Glutamatergic neuron (in vitro differentiated cells): Measurements from ENCODE around the gene KRT78. TPM values are rescaled to one million over a fixed set of nuclear protein-coding genes. Genes with fewer than 3 reads are reported as not detected.

ENCODE experiments used
- DNase-seq: peaks from one replicate; pipeline ENCODE4 v3.0.0; 2022
- H3K27ac Mint-ChIP-seq: one replicate; pipeline ENCODE4 v1.8.0; 2020; ENCODE audit warnings: mild to moderate bottlenecking, mixed read lengths, inconsistent platforms; ENCODE audit not compliant: unreplicated experiment
- H3K27me3 Mint-ChIP-seq: one replicate; pipeline ENCODE4 v1.8.0; 2020; ENCODE audit warnings: mild to moderate bottlenecking, moderate library complexity, mixed read lengths, inconsistent platforms; ENCODE audit not compliant: unreplicated experiment
- H3K36me3 Mint-ChIP-seq: one replicate; pipeline ENCODE4 v1.8.0; 2020; ENCODE audit warnings: mild to moderate bottlenecking, mixed read lengths, inconsistent platforms; ENCODE audit not compliant: unreplicated experiment
- H3K4me1 Mint-ChIP-seq: one replicate; pipeline ENCODE4 v1.8.0; 2020; ENCODE audit warnings: mild to moderate bottlenecking, low read depth, mixed read lengths, inconsistent platforms; ENCODE audit not compliant: unreplicated experiment
- H3K4me3 Mint-ChIP-seq: one replicate; pipeline ENCODE4 v1.8.0; 2020; ENCODE audit warnings: mild to moderate bottlenecking, mixed read lengths, inconsistent platforms; ENCODE audit not compliant: unreplicated experiment
- H3K9me3 Mint-ChIP-seq: one replicate; pipeline ENCODE4 v1.8.0; 2020; ENCODE audit warnings: mild to moderate bottlenecking, moderate library complexity, mixed read lengths, inconsistent platforms; ENCODE audit not compliant: unreplicated experiment
- total RNA-seq: library from RNA; stranded (reverse); fragmentation: NEBNext Ultra II Directional; extraction: Animal tissue kit (Norgen Biotek cat#: 25700); gene quantifications from one replicate; pipeline ENCODE4 v1.2.1, GENCODE V29; 2021; ENCODE audit not compliant: unreplicated experiment
- TF ChIP-seq, protein P1 (sequence below): fragments of 200-600 bp; sonication (generic); IDR thresholded peaks from one replicate; pipeline ENCODE4 v1.5.0; 2021; ENCODE audit not compliant: partially characterized antibody, unreplicated experiment

KRT78 gene
- total RNA-seq, 1 donor from 2014 or later = not detected

DNA sequence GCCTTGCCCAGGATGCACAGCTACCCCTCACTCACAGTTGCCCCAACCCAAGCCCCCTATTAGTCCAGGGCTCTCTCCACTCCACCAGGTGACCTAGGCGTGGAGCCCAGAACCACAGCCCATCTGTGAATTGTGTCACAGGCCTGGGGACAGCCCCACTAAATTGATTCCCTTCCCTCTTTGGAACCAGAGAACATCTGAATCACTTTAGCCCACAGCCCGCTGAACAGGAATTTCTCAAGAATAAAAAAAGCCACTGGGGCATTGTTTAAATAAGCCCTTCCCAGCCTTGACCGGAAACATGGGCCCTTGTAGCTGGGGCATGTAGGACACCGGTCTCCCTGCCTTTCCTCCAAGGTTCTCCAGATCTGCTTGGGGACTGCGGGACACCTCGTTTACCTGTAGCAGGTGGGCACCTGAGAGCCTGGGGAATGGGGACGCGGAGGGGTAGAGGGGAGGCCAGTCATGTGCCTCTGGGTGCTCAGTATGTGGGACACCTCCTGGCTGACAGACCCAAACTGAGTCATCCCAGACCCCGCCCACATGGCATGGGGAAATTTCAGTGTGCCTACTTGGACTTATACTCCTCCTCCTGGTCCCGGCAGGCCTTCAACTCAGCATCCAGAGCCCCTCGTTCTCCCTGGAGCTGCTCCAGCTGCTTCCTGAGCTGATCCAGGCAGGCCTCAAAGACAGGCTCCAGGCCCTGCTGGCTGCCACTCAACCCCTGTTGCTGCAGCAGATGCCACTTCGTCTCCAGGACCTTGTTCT is 1.3 kb downstream of the KRT78 start:
- Mint-ChIP-seq H3K27me3 (peaks cover 1% of the 10 kb centered on the region), H3K9me3 (peaks cover 5% of the 10 kb centered on the region), H3K4me3 (no peak overlapping the region), H3K27ac (no peak overlapping the region), H3K4me1 (no peaks in the 10 kb centered on the region), H3K36me3 (no peaks in the 10 kb centered on the region)
- no peak for DNase-seq
- TF ChIP-seq, protein P1, sequence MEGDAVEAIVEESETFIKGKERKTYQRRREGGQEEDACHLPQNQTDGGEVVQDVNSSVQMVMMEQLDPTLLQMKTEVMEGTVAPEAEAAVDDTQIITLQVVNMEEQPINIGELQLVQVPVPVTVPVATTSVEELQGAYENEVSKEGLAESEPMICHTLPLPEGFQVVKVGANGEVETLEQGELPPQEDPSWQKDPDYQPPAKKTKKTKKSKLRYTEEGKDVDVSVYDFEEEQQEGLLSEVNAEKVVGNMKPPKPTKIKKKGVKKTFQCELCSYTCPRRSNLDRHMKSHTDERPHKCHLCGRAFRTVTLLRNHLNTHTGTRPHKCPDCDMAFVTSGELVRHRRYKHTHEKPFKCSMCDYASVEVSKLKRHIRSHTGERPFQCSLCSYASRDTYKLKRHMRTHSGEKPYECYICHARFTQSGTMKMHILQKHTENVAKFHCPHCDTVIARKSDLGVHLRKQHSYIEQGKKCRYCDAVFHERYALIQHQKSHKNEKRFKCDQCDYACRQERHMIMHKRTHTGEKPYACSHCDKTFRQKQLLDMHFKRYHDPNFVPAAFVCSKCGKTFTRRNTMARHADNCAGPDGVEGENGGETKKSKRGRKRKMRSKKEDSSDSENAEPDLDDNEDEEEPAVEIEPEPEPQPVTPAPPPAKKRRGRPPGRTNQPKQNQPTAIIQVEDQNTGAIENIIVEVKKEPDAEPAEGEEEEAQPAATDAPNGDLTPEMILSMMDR = no peak

DNA sequence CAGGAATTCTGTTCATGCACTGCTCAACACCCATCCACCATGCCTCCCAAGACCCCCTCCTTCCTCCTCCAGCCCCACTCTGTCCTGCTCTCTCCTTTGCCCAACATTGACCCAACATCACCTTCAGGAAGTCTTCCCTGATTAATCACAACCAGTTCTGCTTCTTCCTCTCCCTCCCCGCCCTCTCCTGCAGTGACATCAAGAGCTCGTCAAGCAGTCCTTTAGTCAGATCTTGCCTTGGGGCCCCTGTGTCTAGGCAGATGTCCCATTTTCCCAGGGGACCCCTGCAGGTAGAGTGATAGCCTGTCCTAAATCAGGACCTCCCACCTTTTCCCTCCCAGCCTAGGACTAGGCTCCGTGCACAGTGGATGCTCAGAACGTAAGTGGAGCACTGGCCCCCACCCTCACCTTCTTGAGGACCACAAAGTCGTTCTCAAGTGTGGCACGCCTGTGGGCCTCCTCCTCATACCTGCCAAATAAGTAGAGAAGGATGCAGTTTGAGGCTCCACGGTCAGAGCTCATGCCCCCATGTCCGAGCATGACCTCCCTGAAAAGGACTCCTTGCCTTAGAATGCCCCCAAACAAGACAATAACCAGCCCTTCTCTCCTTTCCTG is 2.3 kb downstream of the KRT78 start:
- Mint-ChIP-seq H3K4me1 (no peaks in the 10 kb centered on the region), H3K36me3 (no peaks in the 10 kb centered on the region), H3K27me3 (peaks cover 1% of the 10 kb centered on the region), H3K9me3 (peaks cover 5% of the 10 kb centered on the region), H3K27ac (no peak overlapping the region), H3K4me3 (no peak overlapping the region)
- TF ChIP-seq, protein P1 = no peak
- no peak for DNase-seq

DNA sequence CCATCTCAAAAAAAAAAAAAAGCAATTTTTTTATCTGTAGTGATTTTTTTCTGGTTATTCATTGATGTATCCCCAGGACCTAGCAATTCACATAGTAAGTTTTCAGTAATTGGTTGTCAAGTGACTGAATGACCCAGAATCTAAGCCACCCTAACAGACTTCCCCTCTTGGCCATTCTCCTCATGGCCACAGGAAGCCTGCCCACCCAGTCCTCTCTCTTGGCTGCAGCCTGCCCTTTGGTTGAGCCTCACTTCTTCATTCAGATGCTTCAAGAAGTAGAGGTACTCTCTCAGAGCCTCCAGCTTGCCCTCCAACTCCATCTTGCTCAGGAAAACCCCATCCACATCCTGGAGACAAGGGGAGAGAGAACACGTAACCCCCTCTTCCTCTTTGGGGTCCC is 2.8 kb downstream of the KRT78 start:
- TF ChIP-seq, protein P1 = no peak
- Mint-ChIP-seq H3K36me3 (no peaks in the 10 kb centered on the region), H3K4me1 (no peaks in the 10 kb centered on the region), H3K27me3 (peaks cover 1% of the 10 kb centered on the region), H3K27ac (no peak overlapping the region), H3K4me3 (no peak overlapping the region), H3K9me3 (peaks cover 5% of the 10 kb centered on the region)
- DNase-seq = no peak

DNA sequence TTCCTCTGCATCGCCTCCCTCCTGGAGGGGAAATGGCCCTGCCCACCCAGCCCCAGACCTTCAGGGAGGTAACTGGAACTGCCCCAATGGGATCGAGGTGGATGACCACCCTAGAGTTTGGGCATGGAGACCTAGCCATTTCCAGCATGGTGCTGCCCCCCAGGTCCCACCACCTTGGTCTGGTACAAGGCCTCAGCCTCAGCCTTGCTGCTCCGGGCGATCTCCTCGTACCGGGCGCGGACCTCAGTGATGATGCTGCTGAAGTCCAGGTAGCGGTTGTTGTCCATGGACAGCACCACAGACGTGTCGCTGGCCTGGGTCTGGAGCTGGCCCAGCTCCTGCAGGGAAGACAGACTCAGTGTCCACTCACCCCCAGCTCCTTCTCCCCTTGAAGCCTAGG is 4.4 kb downstream of the KRT78 start:
- Mint-ChIP-seq H3K9me3 (peaks cover 6% of the 10 kb centered on the region), H3K27ac (no peak overlapping the region), H3K4me3 (no peak overlapping the region), H3K4me1 (no peaks in the 10 kb centered on the region), H3K27me3 (peaks cover 7% of the 10 kb centered on the region), H3K36me3 (no peaks in the 10 kb centered on the region)
- TF ChIP-seq, protein P1 = no peak
- no peak for DNase-seq

DNA sequence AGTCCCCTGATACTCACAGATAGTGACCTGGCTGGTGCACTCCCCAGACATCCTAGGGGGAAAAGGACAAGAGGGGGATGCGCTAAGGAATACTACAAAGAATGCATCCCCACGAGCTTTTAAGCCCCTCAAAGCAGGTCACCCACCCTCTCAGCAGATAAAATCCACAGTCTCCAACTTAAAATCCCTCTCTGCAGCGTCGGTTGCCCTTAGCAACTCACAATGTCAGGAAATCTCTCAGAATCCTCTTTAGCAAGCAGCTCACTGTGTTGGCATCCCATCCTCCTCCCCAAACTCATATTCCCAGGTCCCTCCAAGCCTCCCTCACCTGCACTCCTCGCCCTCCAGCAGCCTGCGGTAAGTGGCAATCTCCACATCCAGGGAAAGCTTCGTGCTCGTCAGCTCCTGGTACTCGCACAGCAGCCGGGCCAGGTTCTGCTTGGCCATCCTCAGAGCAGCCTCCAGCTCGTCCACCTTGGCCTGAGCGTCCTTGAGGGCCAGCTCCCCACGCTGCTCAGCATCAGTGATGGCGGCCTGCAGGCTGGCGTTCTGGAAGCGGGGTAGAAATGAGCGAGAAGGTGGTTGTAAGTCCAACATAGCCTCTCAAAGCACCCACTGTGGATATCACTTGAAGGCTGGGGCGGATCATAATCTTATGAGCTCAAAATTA is 9.2 kb downstream of the KRT78 start:
- no peak for DNase-seq
- Mint-ChIP-seq H3K27me3 (peaks cover 12% of the 10 kb centered on the region), H3K9me3 (peaks cover 6% of the 10 kb centered on the region), H3K27ac (no peak overlapping the region), H3K36me3 (no peaks in the 10 kb centered on the region), H3K4me1 (no peaks in the 10 kb centered on the region), H3K4me3 (no peak overlapping the region)
- TF ChIP-seq, protein P1 = no peak
